ENCODE results near the gene KLF16.

DNA sequence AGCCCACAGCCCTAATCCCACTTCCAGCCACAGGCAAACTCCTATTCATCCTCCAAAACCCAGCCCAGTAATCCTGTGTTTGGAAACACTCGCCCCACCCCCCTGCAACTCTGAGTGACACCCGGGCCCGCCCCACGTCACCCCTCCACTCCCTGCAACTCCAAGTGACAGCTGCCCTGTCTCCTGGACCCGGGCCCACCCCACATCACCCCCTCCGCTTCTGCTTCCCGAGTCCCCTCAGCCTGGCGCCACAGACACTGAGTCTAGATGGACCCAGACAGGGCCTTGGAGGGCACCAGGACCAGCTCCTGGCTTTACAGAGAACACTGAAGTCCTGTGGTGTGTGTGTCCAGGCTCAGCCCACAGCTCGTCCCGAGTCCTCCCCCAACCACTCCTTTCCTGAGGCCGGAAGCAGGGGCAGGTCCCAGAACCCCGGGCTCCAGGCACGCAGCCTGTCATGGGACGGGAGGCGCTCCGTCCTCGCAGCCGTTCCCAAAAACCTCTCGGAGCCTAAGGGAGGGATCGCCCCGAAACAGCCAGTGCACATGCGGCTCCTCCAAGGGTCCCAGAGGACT is 22.8 kb downstream of the KLF16 start:
- TF ChIP-seq, protein P1, sequence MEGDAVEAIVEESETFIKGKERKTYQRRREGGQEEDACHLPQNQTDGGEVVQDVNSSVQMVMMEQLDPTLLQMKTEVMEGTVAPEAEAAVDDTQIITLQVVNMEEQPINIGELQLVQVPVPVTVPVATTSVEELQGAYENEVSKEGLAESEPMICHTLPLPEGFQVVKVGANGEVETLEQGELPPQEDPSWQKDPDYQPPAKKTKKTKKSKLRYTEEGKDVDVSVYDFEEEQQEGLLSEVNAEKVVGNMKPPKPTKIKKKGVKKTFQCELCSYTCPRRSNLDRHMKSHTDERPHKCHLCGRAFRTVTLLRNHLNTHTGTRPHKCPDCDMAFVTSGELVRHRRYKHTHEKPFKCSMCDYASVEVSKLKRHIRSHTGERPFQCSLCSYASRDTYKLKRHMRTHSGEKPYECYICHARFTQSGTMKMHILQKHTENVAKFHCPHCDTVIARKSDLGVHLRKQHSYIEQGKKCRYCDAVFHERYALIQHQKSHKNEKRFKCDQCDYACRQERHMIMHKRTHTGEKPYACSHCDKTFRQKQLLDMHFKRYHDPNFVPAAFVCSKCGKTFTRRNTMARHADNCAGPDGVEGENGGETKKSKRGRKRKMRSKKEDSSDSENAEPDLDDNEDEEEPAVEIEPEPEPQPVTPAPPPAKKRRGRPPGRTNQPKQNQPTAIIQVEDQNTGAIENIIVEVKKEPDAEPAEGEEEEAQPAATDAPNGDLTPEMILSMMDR (IDR thresholded peaks at IDR 0.05; ENCODE audit: low read length), result no peak
- TF ChIP-seq EZH2 (IDR thresholded peaks at IDR 0.05; ENCODE audit: borderline replicate concordance, low read length), result no peak

All from OCI-LY1 (cell line).